HG02943 (cell line): ENCODE data around the gene KCNJ18.
"Not testable (repeated sequence)": the region's sequence is repeated elsewhere in the genome, so short reads cannot be mapped to it uniquely, and the experiment has no call there.

Experiments used
- ATAC-seq: cut with Tn5 transposase; IDR thresholded peaks from one replicate; pipeline ENCODE4 v1.9.1; 2021; ENCODE audit warnings: mild to moderate bottlenecking, low read depth, moderate library complexity; ENCODE audit not compliant: unreplicated experiment

KCNJ18 gene

GRCh38 chr17:21683897-21684296, 8.4 kb upstream of the KCNJ18 start:
- not testable (repeated sequence) for ATAC-seq

GRCh38 chr17:21684384-21684783, 7.9 kb upstream of the KCNJ18 start:
- not testable (repeated sequence) for ATAC-seq

- not testable (repeated sequence) for ATAC-seq
Measured at GRCh38 chr17:21685061-21685795, 7.1 kb upstream of the KCNJ18 start.

GRCh38 chr17:21686165-21687015, 5.9 kb upstream of the KCNJ18 start:
- ATAC-seq, result no peak

- no peak for ATAC-seq
Measured at GRCh38 chr17:21687136-21687953, 5.0 kb upstream of the KCNJ18 start.

- no peak for ATAC-seq
Measured at GRCh38 chr17:21688293-21688949, 3.9 kb upstream of the KCNJ18 start.

- ATAC-seq, result no peak
Measured at GRCh38 chr17:21689604-21690003, 2.7 kb upstream of the KCNJ18 start.

GRCh38 chr17:21690811-21691210, 1.5 kb upstream of the KCNJ18 start:
- ATAC-seq, result not testable (repeated sequence)

GRCh38 chr17:21691481-21691880, 842 bp upstream of the KCNJ18 start:
- not testable (repeated sequence) for ATAC-seq

- not testable (repeated sequence) for ATAC-seq
Measured at GRCh38 chr17:21692704-21693065, 362 bp downstream of the KCNJ18 start.

GRCh38 chr17:21693391-21693796, 1.1 kb downstream of the KCNJ18 start:
- ATAC-seq, result not testable (repeated sequence)

GRCh38 chr17:21693937-21694336, 1.6 kb downstream of the KCNJ18 start:
- ATAC-seq, result not testable (repeated sequence)

GRCh38 chr17:21696227-21696626, 3.9 kb downstream of the KCNJ18 start:
- ATAC-seq, result not testable (repeated sequence)

- not testable (repeated sequence) for ATAC-seq
Measured at GRCh38 chr17:21696842-21697507, 4.7 kb downstream of the KCNJ18 start.

- ATAC-seq, result not testable (repeated sequence)
Measured at GRCh38 chr17:21697508-21697860, 5.2 kb downstream of the KCNJ18 start.

GRCh38 chr17:21698437-21699075, 6.2 kb downstream of the KCNJ18 start:
- not testable (repeated sequence) for ATAC-seq

- ATAC-seq, result not testable (repeated sequence)
Measured at GRCh38 chr17:21699124-21699523, 6.8 kb downstream of the KCNJ18 start.

- not testable (repeated sequence) for ATAC-seq
Measured at GRCh38 chr17:21699573-21700236, 7.4 kb downstream of the KCNJ18 start.

- not testable (repeated sequence) for ATAC-seq
Measured at GRCh38 chr17:21701090-21701489, 8.8 kb downstream of the KCNJ18 start.
